NK-92 (cell line): ENCODE data around the gene SOHLH1.

Source experiments
- DNase-seq: peaks from one replicate; lab custom pipeline; 2025; ENCODE audit not compliant: unreplicated experiment; lab: John Stamatoyannopoulos, UW

SOHLH1 gene

GRCh38 chr9:135704483-135704882, 5.2 kb upstream of the SOHLH1 start:
- no peak for DNase-seq

DNA sequence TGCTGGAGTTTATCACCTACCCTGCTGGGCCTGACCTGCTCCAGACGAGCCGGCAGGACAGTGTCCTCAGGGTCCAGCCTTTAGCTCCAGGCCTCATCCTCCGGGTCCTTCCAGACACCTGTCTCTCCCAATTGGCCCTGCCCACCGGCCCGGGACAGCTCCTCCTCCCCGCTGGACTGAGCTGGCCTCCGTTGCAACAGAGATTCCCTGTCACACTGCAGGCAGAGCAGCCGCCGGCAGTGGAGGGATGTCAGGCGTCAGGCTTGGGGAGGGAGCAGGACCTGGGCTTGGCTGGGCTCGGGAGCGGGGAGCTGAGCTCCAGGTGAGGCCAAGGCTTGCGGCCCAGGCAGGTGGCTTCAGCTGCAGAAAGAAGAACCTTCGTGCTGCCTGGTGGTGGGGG, 4.4 kb upstream of the SOHLH1 start:
- DNase-seq: no peak

DNA sequence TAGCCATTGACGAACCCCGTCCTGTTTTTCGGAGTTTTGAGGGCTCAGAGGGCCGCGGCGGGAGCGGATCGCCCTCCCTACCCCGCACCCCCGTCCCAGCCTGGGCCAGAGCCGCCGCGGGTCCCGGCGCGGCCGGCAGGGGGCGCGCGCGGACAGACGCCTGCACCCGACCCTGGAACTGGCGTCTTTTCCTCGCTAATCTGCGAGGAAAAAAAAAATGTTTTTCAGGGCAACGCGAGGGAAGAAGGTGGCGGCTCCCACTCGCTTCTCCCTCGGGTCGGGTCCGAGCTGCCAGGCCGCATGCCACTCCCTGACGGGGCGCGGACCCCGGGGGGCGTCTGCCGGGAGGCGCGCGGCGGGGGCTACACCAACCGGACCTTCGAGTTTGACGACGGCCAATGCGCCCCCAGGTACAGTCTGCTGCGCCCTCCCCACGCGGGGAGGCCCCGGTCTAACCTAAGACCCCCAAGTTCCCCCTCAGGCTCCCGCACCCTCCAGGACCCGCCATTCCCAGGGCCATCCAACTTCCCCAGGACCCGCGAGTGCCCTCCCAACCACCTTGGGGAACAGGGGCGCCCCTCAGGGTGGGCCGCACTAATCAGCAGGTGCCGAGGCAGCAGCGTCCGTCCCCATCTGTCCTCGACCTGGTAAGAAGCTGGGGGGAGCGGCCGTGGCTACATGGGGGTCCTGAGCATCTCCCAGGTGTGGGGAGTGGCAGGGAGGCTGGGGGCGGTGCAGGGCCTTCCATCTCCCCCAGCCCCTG, 2.9 kb upstream of the SOHLH1 start, which contains the start of gene KCNT1:
KCNT1 (plus strand) TSS at position 227 of the 763 bp plus-strand sequence; CDS start at position 301, 74 bp downstream.
- DNase-seq: no peak

DNA sequence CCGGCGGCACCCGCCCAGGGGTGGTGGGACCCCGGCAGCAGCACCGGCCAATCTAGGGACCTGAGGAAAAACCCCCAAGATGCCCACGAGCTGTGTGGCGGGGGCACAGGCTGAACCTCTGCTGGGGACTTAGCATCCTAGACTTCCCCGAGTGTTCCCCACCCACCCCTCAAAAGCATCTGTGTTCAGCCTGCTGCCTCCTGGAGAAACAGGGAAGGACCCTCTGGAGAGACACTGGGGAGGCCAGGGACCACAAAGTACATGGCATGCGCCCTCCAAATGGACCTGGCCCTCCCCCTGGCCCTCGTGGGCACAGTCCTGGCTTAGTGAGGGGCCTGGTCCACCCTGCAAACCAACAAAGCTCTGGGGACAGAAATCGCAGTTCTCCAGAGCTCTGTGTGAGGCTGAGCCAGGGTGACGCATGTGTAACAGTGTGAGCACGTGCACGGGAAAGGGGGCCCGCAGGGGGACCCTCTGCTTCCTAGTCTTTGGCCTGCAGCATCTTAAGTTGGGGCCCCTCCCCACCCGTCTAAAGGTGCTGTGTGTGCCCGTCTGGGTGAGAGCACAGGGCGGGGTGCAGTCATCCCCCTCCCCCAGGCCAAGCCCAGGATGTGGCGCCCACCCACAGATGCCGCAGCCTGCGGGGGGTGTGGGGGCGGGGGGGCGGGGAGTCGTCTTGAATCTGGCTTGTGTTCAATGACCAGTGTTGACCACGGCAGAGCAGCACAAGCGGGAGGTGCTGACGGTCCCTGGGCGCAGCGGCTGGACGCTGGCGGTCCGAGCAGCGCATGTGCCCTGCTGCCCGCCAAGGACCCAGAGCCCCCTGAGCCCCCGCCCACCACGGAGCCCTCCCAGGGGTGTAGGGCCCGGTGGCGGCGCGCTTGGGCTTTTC, 2.0 kb upstream of the SOHLH1 start:
- DNase-seq: no peak

- no peak for DNase-seq
Observed at GRCh38 chr9:135700525-135700924, 1.2 kb upstream of the SOHLH1 start.

GRCh38 chr9:135698767-135699166, 514 bp downstream of the SOHLH1 start:
- no peak for DNase-seq

- no peak for DNase-seq
Observed at GRCh38 chr9:135698236-135698635, 1.0 kb downstream of the SOHLH1 start.

DNA sequence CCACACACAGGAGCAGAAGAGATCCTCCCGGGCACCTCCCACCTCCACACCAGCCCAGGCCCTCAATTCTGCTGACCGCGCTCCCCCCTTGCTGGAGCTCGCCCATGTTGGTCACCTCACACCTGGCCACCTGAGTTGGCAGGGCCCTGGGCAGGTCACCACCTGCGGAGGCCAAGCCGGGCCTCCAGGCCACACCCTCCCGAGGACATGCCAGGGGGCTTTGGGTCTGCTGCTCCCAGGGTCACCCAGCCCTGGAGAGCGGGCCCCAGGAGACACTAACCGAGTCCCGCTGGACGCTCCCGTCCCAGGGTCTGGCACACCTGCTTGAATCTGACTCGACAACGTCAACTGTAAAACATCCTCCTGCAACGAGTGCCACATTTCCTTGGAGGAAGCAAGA, 2.1 kb downstream of the SOHLH1 start:
- DNase-seq: no peak

- no peak for DNase-seq
Observed at GRCh38 chr9:135696446-135696845, 2.8 kb downstream of the SOHLH1 start.

DNA sequence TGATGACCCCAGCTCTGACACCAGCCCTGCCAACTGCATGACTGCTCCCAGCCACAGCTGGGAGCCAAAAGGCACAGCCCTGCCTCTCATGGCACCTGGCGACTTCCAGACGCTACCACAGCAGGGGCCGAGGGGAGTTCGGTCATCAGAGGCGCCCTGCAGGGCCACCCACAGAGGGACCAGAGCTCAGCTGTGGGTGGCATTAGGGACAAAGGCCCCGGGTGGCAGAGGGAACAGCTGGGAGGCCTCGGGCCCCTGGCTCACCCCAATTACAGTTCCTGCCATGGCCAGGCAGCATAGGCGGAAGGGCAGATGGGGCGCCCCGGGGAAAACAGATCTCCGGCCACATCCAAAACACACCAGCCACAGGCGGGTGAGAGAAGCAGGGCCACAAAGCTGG, 3.6 kb downstream of the SOHLH1 start:
- DNase-seq: no peak

DNA sequence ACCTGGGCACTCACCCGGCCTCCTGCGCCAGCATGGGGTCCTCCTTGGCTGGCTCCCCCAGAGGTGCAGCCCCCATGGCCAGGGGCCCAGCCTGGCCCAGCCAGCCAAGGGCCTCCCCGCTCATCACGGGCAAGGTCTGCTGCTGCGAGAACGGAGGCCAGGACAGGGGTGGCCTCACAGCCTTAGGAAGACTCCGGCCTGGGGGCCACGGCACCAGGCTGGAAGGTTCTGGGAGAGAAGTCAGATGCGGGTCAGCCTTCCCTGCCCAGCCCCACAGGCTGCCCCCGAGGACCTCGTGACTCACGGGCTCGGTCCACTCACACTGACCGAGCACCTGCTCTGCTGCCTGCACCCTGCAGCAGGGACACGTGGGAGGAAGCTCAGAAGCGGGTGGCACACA, 4.2 kb downstream of the SOHLH1 start:
- DNase-seq: no peak

DNA sequence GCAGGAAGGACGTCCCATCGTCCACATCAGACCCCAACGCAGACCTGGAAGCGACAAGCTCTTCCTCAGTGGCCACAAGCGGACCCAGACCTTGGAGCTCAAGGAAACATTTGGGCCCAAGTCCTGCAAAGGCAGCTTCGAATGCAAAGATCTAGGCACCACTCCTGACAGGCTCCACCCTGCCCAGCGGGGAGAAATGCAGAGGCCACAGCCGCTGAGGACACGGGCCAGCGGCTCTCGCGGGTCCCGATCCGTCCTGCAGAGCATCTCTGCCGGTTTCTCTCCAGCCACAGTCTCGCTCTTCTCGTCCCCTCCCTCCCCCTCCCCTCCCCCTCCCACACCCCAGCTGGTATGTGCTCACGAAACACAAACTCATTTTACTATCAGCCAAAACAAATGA, 4.9 kb downstream of the SOHLH1 start:
- DNase-seq: no peak

- DNase-seq: no peak
Observed at GRCh38 chr9:135693771-135694170, 5.5 kb downstream of the SOHLH1 start.

DNA sequence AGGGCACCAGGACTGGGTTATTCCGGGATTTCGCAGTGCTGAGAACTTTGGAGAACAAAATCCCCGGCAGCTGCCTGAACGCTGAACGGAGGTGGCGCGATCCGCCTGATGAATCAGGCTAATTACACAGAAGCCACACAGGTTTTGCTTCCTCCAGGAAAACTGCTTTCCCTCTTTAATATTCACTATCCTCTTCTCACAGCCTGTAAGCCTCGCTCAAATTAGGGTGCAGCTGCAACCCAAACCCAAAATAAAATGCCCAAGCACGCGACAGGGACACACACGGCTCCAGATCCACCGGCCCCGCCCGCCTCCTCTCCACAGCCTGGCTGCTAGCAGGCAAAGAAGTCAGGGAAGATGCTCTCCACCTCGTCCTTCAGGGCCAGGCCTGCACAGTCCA, 6.0 kb downstream of the SOHLH1 start:
- no peak for DNase-seq

- no peak for DNase-seq
Observed at GRCh38 chr9:135692410-135692809, 6.9 kb downstream of the SOHLH1 start.

- DNase-seq: no peak
Observed at GRCh38 chr9:135690836-135691570, 8.3 kb downstream of the SOHLH1 start.

DNA sequence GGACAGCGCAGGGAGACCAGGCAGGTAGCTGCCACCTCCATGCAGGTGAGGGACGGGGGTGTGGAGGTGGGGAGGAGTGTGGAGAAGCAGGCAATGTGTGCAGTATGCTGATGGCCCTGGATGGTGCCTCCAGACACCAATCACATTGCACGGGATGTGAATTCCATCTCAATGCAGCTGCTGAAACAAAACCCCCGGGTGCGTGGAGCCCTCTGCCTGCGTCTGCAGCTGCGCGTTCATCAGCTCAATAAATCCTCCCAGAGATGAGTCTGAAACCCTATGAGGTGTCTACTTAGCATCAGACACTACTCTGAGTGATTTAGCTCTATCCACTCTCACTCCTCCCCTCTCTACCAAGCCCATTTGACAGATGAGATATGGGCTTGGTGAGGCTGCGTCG, 10.3 kb downstream of the SOHLH1 start:
- DNase-seq: no peak

GRCh38 chr9:135687216-135687615, 12.1 kb downstream of the SOHLH1 start:
- no peak for DNase-seq

- no peak for DNase-seq
Observed at GRCh38 chr9:135684691-135685090, 14.6 kb downstream of the SOHLH1 start.

GRCh38 chr9:135683401-135684034, 15.8 kb downstream of the SOHLH1 start:
- DNase-seq: no peak

DNA sequence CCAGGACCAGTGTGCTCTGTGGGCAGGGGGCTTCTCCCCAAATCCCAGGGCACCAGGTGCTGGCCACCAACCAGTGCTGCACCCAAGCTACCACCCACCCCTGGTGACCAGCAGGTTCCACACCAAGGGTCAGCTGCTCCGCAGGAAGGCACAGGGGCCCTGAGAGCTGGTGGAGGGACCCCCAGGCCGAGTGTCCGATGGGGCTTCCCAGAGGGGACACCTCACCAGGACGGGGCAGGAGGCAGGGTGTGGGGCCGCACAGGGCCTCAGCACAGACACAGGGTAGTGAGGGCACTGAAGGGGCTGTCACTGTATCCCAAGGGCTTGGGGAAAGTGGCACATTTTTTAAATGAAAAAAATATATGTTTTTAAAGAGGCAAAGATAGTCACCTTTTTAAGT, 18.1 kb downstream of the SOHLH1 start:
- no peak for DNase-seq
